Measurements from ENCODE around the gene PITPNB.

DNA sequence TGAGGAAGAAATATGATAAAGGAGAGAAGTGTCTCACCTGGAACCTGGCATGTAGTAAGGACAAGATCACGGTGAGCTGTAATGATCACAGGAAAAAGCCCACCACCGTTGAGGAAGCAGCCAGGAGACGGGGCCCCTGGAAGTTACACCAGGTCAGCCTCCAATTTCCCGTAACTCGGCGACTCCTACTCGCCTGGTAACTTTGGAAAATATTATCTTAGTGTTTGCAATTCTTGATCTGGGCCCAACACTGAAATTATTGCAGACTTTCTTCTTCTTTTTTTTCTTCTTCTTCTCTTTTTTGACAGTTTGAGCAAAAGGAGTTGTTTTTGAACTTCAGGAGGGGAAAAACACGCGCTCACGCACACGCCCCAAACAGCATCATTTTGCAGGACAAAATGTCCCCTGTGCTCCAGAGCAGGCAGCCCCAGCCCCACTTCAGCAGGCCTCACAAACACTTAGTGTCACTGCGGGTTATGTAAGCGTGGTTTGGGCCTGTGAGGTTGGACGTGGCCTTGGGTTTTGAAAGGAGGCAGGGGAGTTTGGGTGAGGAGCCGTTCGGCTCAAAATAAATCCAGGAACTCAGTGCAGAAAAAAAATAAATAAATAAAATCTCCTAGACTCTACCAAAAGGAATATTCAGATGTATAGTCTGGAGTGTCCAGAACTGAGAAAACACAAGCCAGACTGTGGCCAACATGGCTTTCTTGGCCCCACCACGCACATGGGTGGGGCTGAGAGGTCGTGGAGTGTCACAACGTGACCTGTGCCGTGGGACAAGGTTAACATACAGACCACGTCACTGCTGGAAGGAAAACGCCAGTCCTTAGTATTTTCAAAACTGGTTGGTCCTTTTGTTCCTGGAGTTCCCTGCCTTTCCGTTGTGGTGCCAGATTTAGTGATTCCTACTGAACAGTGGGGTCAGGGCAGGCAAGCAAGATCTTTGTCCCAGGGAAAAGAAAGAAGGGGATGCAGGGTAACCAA is 91.2 kb downstream of the PITPNB start:
- TF ChIP-seq, protein P1, sequence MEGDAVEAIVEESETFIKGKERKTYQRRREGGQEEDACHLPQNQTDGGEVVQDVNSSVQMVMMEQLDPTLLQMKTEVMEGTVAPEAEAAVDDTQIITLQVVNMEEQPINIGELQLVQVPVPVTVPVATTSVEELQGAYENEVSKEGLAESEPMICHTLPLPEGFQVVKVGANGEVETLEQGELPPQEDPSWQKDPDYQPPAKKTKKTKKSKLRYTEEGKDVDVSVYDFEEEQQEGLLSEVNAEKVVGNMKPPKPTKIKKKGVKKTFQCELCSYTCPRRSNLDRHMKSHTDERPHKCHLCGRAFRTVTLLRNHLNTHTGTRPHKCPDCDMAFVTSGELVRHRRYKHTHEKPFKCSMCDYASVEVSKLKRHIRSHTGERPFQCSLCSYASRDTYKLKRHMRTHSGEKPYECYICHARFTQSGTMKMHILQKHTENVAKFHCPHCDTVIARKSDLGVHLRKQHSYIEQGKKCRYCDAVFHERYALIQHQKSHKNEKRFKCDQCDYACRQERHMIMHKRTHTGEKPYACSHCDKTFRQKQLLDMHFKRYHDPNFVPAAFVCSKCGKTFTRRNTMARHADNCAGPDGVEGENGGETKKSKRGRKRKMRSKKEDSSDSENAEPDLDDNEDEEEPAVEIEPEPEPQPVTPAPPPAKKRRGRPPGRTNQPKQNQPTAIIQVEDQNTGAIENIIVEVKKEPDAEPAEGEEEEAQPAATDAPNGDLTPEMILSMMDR (IDR thresholded peaks at IDR 0.05) = no peak
- no peak for TF ChIP-seq POLR2AphosphoS5 (IDR thresholded peaks at IDR 0.05)
